HFF-Myc (cell line): ENCODE results near the gene LSM10.
A peak's percentile ranks its signal among the peaks of the same experiment; 100 is the strongest.

Experiments
- DNase-seq: peaks from one replicate; pipeline ENCODE4 v3.0.0-alpha.2; 2011; ENCODE audit warnings: low read depth; ENCODE audit errors: extremely low read depth
- H3K4me3 ChIP-seq: replicated peaks from 2 replicates; pipeline ENCODE4 v1.5.1; 2011; ENCODE audit warnings: low read depth, mild to moderate bottlenecking, control low read depth, low read length
- CTCF ChIP-seq: IDR thresholded peaks from 2 replicates; pipeline ENCODE4 v1.5.1; 2012; ENCODE audit warnings: mild to moderate bottlenecking, low read depth, low read length, control low read depth; ENCODE audit errors: missing control alignments

LSM10 gene

GRCh38 chr1:36385410-36386264 lies 12.1 kb downstream of the LSM10 start, which contains the start of gene STK40:
Gene STK40 (minus strand): TSS chr1:36385924. CDS start chr1:36361332, 24,592 bp downstream.
- H3K4me3 ChIP-seq = peak within 1 kb of the TSS; percentile 91
- TF ChIP-seq CTCF = no peak
- peak; percentile 98 for DNase-seq

- no peak for TF ChIP-seq CTCF
- DNase-seq = no peak
- peak overlapping the region; percentile 91 for H3K4me3 ChIP-seq
Observed at GRCh38 chr1:36384542-36385409, 12.9 kb downstream of the LSM10 start.

GRCh38 chr1:36383240-36383639 lies 14.5 kb downstream of the LSM10 start:
- no peak overlapping the region for H3K4me3 ChIP-seq
- no peak for TF ChIP-seq CTCF
- DNase-seq = no peak

GRCh38 chr1:36382669-36383068 lies 15.0 kb downstream of the LSM10 start:
- no peak for DNase-seq
- no peak for TF ChIP-seq CTCF
- no peak overlapping the region for H3K4me3 ChIP-seq

GRCh38 chr1:36382231-36382630 lies 15.5 kb downstream of the LSM10 start:
- no peak for TF ChIP-seq CTCF
- H3K4me3 ChIP-seq = no peak overlapping the region
- DNase-seq = no peak

GRCh38 chr1:36381405-36381804 lies 16.3 kb downstream of the LSM10 start:
- H3K4me3 ChIP-seq = no peak overlapping the region
- TF ChIP-seq CTCF = no peak
- DNase-seq = no peak
